ENCODE measurements around the gene KLHL18. TPM values are rescaled to one million over a fixed set of nuclear protein-coding genes. Genes with fewer than 3 reads are reported as not detected.

Gene KLHL18
- total and polyA plus RNA-seq, 4 donors, result 3.5 to 12.6 (median 10.3) TPM

- 92% methylated on average over 3 of the region's 3 CpGs for WGBS
Observed at GRCh38 chr3:47261301-47261700, 21.4 kb upstream of the KLHL18 start.

GRCh38 chr3:47265008-47265407, 17.7 kb upstream of the KLHL18 start:
- H3K27ac ChIP-seq (ENCODE audit: low read depth in 1 of 2, low read length in 2 of 2), result no peak overlapping the region
- TF ChIP-seq FOXA2 (IDR thresholded peaks at IDR 0.05) (no peak), REST (IDR thresholded peaks at IDR 0.05) (no peak), NR2F2 (IDR thresholded peaks at IDR 0.05) (no peak), RAD21 (IDR thresholded peaks at IDR 0.05) (no peak), YY1 (IDR thresholded peaks at IDR 0.05) (no peak), CTCF (IDR thresholded peaks at IDR 0.05; ENCODE audit: low read depth, low read length, missing input control) (no peak), RXRA (IDR thresholded peaks at IDR 0.05) (no peak), JUND (IDR thresholded peaks at IDR 0.05) (no peak)
- H3K36me3 ChIP-seq (ENCODE audit: control insufficient read depth in 4 of 4, insufficient read depth in 3 of 4, low read depth in 1 of 4, low read length in 3 of 4), result no peaks in the 10 kb centered on the region
- H3K27me3 ChIP-seq (ENCODE audit: control insufficient read depth in 4 of 4, insufficient read depth in 4 of 4, low read length in 3 of 4), result no peaks in the 10 kb centered on the region
- no peak for DNase-seq (ENCODE audit: low spot score)
- 100% methylated on average over 1 of the region's 1 CpG for WGBS
- H3K4me1 ChIP-seq (ENCODE audit: control insufficient read depth in 4 of 4, insufficient read depth in 4 of 4, low read length in 3 of 4), result no peaks in the 10 kb centered on the region
- H3K9me3 ChIP-seq (ENCODE audit: control insufficient read depth in 4 of 4, low read length in 3 of 4), result no peaks in the 10 kb centered on the region
- H3K4me3 ChIP-seq (ENCODE audit: low read depth in 1 of 3, low read length in 3 of 3), result no peak overlapping the region
- no peak overlapping the region for H3K9ac ChIP-seq (ENCODE audit: low read depth in 1 of 2, low read length in 2 of 2)

More at GRCh38 chr3:47261301-47261700, 21.4 kb upstream of the KLHL18 start:
- TF ChIP-seq HNF4G (IDR thresholded peaks at IDR 0.05) (no peak), GABPA (IDR thresholded peaks at IDR 0.05 in 1 of 2, conservative IDR thresholded peaks at IDR 0.05 in 1 of 2) (no peak), REST (IDR thresholded peaks at IDR 0.05) (no peak), SP1 (IDR thresholded peaks at IDR 0.05) (no peak), YY1 (IDR thresholded peaks at IDR 0.05) (no peak), ZBTB33 (IDR thresholded peaks at IDR 0.05) (no peak), FOXA1 (IDR thresholded peaks at IDR 0.05) (no peak), RAD21 (IDR thresholded peaks at IDR 0.05) (no peak)
- Histone ChIP-seq H3K36me3 (ENCODE audit: control insufficient read depth in 4 of 4, insufficient read depth in 3 of 4, low read depth in 1 of 4, low read length in 3 of 4) (no peaks in the 10 kb centered on the region), H3K27me3 (ENCODE audit: control insufficient read depth in 4 of 4, insufficient read depth in 4 of 4, low read length in 3 of 4) (no peaks in the 10 kb centered on the region), H3K27ac (ENCODE audit: low read depth in 1 of 2, low read length in 2 of 2) (no peak overlapping the region), H3K4me3 (ENCODE audit: low read depth in 1 of 3, low read length in 3 of 3) (no peak overlapping the region), H3K4me1 (ENCODE audit: control insufficient read depth in 4 of 4, insufficient read depth in 4 of 4, low read length in 3 of 4) (no peaks in the 10 kb centered on the region), H3K9ac (ENCODE audit: low read depth in 1 of 2, low read length in 2 of 2) (no peak overlapping the region), H3K9me3 (ENCODE audit: control insufficient read depth in 4 of 4, low read length in 3 of 4) (no peaks in the 10 kb centered on the region)
- DNase-seq (ENCODE audit: low spot score), result no peak

Data from liver (tissue), 9 donors.